CD4-positive, alpha-beta T cell treated with Interleukin-4 for 1 hour (primary cell): ENCODE data around the gene FAM174C.
"Not testable (repeated sequence)": the region's sequence is repeated elsewhere in the genome, so short reads cannot be mapped to it uniquely, and the experiment has no call there.

Experiments used
- DNase-seq, 2 donors: peaks; one replicate each; pipeline ENCODE4 v3.0.0-alpha.2; 2020 to 2022

FAM174C gene

DNA sequence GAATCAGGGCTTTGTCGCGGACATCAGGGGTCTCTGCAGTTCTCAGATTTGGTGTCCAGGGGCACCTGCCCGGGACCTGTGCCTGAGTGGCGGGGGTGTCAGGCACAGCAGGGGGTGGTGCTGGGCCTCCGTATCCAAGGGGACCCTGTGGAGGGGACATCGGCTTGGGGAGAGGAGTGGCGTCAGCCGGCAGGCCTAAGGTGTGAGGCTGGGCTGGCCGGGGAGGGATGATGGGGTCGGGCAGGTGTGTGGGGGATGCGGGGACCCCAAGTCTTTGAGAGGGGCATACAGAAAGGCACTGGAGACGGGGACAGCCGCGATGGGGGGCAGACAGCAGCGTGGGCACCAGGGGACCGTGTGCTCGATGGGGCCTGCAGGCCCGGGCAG, 12.9 kb downstream of the FAM174C start:
- DNase-seq: no peak

DNA sequence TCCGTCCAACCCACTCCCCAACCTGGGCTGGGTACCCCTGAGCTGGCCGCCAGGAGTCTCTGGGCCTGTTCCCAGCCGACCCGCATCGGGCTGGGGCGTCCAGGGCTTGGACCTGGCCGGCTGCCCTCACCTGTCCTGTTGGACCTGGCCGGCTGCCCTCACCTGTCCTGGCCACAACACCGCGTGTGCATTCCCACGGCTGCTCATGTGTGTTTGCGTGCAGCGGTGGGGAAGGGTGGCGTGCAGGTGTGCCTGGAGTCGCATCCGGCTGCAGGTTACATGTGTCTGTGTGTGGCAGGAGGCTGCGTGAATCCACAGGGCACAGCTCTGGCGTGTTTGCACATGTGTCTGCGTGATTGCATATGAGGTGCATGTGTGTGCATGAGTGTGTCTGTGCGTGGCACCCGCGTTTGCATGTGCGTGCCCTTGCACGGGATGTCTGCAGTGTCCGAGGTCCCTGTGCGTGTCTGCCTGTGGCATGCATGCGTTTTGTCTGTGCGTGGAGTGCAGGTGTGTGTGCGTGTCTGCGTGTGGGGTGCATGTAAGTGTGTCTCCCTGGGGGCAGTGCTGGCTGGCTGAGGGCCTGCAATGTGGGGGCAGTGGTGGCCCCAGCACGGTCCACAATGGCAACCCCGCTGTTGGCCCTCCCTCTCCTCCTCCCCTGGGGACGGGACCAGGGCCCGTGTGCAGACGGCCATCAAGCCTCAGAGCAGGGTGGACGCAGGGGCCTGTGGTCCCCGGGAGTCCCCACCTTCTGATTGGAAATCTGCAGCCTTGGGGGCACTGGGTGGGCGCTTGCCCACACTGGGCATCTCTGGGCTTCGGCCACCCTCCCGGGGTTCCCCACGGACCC, 13.7 kb downstream of the FAM174C start:
- DNase-seq: no peak

DNA sequence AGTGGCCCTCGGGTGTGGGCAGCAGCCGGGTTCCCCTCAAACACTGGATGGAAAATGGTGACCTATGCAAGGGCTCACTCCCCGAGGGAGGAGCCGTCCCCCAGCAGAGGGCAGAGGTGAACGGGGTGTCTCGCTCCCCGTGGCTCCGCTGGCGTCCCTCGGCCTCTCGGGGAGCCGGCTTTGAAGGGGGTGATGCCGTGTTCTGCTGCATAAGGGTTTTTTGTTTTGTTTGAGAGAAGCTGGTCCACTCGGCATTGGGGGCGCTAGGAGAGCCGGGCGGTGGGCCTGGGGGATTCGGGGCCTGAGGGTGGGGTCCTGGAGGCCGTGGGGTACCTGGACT, 14.3 kb downstream of the FAM174C start:
- DNase-seq: no peak

DNA sequence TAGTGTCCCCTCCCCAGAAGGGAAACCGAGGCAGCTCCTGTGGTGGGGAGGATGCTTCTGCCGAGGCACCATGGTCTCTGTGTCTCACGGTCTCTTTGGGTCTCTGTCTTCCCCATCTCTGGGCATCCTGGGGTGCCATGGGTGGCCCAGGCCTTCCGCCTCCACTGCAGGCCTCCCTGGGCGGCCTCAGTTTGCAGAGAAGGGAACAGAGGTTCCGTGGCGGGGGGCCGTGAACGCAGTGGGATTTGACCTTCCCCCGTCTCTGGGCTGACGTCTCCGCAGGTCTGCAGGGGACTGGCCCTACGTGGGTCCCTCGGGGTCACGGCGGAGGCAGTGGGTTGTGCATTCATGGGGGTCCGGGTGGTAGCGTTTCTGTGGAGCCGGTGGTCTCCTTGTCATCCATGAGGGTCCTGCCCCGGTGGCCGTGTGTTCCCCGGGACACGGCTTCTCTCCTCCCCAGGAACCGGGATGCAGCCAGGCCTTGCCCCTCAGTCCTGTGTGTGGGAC, 14.9 kb downstream of the FAM174C start:
- no peak for DNase-seq

DNA sequence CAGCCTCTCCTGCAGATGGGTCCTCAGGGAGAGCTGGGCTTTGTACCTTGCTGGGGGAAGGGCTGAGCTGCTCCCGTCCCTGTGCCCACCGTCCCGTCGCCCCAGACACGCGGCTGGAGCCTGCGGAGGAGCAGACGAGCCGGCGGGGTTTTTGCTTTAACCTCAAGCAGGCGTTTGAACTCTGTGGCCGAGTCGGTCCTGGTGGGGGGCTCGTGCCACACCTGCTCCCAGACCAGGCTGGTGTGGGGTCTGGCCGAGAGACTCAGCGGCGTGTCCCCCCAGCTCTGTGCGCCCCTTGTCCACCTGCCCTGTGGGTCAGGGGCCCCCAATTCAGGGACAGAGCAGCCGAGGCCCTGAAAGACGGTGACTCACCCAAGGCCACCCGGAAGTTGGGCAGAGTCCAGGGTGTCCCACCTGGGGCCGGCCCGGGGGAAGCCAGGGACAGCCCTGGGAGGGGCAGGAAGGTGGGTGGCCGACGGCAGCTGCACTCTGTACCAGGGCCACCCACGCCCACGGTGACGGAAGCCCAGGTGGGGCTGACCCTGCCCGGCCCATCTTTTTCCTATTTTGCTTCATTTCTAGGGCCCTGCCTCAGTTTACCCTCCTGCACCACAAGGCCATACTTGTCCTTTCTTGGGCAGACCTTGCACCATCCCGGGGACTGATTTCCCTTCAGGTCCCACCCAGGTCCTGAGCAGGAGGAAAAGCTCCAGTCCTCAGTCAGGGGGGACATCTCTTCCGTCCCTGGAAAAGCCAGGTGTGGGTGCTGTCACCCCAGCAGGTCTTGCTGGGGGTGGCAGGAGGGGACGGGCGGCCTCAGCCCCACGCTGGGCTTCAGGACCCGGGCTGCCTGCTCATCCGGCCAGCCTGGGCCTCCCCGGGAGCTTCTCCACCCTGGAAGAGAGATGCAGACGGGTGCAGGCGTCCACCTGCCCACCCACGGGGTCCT, 15.6 kb downstream of the FAM174C start:
- no peak for DNase-seq

DNA sequence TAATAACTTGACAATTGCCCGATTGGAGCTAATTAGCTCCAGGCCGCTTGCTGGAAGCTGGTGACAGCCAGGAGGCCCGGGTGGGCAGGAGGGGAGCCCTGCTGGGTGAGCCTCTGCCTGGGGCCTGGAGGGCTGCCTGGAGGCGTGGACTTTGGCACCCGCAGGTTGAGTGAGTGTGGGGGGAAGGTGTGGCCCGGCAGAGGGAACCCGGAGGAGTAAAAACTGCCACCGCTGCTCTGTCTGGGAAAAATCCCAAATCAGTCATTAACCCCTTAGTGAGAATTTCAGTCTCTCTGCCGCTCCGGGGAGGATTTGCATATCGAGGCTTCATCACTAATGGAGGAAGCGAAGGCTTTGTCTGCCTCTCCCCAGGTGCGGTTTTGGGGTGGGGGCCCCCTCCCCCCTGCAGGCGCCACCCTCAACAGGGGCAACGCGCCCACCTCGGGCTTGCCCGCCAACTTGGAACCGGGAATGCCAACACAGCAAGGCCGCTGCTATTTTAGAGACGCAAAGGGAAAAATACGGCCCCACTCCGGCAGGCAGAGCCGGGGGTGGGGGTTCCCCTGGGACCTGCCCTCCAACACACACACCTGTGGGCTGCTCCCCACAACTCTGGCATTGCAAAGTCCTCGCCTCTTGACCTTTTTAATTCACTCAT, 16.6 kb downstream of the FAM174C start:
- DNase-seq: no peak

DNA sequence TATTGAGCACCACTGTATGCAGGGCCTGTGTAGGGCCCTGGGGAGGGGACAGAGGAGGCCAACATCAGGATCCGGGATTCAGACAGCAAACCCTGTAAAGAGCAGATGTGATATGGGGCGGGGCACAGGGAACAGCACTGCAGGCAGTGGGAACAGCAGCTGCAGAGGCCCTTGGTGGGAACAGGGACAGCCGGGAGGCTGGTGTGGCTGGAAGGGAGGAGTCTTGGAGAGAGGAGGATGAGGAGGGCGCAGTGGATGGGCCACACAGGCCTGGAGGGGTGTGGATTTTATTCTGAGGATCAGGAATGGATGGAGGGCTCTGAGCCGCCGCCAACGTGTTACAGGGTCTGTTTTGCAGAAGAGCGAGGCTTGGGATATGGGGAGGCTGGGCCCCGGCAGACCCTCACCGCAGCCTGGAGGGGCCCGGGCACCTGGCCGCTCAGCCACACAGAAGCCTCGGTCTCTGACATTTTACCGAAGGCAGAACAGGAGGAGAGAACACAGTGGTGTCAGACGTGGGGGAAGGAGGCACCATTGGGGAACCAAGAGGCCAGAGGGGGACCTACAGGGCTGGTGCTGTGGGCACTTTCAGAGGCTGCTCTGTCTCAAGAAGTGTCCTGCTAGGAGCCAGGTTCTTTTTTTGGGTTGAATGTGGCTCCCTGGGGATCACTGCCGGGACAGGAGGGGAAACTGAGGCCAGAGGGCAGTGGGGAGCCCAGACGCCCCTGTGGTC, 17.3 kb downstream of the FAM174C start:
- DNase-seq: no peak

DNA sequence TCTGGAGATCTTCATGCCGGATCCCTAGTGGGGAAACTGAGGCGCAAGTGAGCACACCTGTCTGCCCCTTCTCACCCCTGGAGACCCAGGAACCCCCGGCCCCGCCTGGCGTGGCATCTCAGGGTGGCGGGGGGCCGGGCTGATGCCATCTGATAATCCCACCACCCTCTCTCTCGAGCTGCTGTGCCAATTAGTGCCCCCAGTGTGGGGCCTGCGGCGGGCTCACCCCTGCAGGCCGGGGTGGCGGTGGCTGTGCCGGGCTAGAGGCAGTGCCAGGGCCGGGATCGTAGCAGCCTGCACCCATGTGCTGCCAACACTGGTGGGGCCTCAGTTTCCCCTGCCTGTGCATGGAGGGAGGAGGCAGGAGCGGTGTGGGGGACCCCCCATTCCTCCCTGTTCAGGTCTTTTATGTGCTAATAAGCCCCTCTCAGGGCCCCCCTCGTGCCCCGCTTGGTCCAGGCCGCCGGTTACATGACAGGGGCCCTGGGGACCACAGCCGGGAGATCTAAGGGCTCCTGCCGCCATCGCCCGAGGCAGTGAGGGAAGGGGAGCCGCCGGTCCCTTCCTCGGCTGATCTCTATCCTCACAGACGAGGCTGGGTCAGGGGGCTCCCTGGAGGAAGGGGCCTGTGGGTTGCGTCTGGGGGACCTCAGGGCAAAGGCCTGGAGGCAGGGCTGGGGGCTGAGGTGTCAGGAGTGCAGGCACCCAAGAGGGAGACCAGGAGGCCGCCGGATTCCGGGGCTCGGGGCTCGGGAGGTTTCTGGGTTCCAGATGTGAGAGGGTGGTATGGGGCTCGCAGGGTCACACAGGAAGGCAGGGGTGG, 18.7 kb downstream of the FAM174C start:
- DNase-seq: no peak

DNA sequence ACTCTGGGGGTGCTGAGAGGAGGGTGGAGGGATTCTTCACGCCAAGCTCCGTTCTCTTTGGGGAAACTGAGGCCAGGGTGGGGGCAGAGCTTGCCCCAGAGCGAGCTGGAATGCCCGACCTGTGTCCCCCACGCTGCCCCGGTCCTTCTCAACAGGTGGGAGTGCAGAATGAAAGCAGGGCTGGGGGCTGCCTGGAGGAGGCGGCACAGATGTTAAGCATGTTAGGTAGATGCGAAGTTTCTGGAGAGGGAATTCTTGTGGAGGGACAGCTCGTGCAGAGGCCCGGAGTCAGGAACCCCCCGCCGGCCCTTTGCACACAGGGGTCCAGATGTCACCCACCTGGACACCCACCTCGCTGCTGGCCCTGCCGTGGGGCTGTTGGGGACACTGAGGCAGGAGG, 19.4 kb downstream of the FAM174C start:
- DNase-seq: no peak

DNA sequence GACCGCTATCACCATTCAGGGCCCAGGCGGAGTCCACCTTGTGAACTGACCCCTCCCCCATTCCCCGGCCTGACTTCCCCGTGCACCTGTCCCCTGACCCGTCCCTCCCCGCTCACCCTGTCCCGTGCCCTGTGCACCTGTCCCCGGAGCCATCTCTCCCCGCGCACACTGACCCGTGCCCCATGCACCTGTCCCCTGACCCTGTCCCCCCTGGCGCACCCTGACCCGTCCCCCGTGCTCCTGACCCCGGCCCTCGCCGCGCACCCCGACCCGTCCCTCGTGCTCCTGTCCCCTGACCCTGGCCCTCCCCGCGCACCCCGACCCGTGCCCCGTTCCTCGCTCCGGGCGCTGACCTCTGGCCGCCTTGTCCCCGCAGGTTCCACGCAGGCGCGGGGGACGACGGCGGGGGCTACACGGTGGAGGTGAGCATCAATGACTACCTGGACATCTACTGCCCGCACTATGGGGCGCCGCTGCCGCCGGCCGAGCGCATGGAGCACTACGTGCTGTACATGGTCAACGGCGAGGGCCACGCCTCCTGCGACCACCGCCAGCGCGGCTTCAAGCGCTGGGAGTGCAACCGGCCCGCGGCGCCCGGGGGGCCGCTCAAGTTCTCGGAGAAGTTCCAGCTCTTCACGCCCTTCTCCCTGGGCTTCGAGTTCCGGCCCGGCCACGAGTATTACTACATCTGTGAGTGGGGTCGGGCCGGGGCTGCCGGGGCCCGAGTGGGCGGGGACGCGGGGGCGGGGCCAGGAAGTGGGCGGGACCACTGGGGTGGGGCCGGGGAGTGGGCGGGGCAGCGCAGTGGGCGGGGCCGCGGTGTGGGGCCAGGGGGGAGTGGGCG, 20.1 kb downstream of the FAM174C start:
- DNase-seq: no peak

DNA sequence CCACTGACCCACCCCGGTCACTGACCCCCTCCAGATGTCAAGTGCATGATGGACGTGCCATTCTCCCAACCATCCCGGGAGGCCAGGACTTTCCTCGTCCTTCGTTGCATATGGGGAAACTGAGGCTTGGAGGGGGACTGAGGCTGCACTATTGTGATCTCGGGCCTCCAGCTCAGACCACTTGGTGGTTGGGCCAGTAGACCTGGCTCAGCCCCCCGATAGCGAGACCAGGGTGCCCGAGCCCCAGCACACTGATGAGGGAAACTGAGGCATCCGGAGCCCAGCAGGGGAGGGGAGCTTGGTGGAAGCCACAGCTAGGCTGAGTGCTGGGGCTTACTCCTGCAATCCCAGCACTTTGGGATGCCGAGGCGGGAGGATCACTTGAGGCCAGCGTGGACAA, 20.7 kb downstream of the FAM174C start:
- DNase-seq: no peak

DNA sequence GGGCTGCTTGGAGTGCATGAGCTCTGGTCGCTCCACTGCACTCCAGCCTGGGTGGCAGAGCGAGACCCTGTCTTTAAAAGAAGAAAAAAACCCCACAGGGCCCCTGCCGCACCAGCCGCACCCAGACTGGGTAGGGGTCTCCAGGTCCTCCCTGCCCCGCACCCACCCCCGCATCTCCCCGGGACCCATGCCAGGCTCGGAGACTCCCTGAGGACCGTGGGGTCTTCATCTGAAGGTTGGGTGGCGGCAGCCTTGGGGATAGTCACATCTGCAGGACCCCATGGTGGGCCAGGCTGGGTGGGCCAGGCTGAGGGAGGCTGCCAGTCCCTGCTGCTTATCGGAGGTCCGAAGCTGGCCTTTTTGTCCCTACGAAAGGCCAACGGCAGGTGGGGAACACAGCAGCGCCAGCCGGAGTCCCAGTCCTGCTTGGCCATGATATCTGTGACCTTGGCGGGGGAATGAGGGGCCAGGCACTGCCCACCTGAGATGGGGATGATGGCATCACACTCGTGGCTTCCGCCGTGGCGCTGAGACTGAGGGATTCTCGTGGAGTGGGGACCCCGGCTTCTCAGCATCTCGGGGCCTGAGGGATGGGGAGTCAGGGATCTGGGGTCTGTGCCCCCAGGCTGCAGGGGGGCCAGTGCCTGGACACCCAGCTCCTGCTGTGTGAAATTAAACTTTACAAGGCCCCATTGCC, 21.4 kb downstream of the FAM174C start:
- no peak for DNase-seq

DNA sequence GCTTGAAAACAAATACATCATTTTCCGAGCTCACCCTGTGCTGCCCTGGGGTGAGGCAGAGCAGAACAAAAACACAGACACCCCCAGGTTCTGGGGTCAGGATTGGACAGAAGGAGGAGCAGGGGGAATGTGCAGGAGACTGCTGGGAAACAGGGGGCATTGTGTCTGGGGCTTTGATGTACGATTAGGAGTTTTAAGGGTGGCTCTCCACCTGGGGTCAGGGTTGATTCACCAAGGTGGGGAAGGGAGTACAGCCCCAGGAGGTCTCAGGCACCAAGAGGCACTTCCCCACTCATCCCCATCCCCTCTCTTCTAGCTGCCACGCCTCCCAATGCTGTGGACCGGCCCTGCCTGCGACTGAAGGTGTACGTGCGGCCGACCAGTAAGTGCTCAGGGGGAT, 22.9 kb downstream of the FAM174C start:
- DNase-seq: no peak

DNA sequence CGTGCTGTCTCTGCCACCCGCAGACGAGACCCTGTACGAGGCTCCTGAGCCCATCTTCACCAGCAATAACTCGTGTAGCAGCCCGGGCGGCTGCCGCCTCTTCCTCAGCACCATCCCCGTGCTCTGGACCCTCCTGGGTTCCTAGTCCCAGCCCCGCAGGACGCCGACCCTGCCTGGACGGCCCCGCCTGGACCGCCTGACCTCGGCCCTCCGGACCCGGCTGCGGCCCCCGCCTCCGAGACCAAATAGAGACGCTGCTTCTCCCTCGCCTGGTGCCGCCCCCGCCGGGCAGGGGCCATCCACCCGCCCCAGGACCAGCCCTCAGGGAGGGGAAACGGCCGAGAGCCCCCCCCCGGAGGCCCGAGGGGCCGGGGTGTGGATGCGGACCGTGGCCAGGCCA, 24.5 kb downstream of the FAM174C start:
- no peak for DNase-seq

DNA sequence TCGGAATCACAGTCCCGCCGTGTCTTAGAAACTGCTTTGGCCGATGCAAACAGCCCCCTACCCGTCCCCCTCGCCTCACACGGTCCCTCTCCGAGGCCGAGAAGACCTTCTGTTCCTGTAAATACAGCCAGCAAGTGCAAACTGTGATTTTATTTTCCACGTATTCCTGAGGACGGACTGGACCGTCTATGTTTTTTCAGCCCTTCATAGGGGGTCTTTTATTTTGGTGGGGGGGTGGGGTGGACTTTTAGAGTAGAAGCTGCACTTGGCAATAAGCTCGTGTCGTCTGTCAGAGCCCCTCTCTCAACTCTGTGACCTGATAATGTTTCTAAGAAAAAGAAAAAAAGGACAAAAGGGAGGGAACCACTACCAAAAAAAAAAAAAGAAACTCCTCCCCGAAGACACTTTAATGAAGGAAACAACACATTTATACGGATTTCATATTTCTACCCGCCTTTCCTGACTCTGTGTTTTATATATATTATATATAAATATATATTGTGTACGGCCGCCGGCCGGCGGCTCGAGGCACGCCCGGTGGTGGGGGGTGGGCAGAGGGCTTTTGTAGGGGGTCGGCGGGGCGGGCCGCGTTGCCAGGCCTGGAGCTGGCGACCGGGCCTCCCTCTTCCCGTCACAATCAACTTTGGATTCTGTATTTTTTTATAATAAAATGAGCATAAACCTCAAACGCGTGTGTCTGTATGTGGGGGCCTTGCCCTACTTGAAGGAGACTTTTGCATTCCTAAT, 25.6 kb downstream of the FAM174C start:
- no peak for DNase-seq

DNA sequence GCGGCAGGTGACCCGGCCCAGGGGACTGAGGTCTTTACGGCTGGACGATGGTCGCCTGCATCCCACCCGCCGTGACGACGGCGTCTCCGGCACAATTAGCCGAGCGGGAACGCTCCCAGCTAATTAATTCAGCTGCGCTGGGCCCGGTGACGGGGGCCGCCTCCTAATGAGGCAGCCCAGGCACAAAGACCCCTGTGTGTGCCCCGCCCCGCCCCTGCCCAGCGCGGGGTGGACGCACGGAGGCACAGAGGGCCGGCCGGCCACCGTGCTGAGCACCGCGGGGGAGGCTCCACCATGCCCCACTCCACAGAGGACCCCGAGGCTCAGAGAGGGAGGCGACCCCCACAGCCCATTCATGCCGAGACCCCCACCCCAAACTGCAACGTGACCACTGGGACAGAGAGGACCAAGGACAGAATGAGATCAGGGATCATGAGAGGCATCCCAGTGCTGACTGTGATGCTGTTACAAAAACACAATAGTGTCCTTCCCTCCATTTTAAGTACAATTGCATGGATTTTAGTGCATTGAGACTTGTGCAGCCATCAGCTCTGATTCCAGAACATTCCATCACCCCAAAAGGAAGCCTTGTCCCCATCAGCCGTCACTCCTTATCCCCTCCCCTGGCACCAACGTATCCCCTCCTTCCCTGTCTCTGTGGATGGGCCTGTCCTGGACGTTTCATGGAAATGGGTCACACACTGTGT, 27.4 kb downstream of the FAM174C start:
- no peak for DNase-seq

DNA sequence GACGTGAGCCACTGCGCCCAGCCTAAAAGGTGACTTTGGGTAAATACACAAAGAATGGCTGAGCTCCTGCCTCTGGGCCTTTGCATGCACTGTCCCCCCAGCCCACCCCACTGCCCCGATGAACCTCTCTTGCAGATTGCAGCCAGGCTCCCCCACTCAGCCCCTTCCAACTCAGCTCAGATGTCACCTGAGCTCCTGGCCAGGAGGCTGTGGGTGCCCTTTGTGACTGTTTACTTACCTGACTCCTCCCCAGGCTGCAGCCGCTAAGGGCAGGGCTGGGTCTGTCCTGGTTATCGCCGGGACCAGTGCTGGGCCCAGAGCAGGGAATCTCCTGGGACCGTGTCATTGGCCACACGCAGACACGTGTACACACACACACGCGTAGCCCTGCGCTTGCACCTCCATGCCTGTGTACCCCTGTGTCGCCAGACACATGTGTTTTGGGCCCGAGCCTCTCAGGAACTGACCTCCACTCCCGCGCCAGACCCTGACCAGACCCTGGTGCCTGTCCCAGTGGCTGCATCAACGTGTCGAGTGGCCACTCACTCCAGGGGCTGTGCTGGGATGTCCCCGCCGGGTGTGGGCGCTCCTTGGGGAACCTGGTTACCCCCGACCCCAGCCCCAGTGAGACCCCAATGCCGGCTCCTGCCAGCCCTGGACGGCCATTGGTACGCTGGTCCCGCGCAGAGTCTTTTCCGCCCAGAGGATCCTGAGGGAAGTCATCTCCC, 29.0 kb downstream of the FAM174C start:
- no peak for DNase-seq

DNA sequence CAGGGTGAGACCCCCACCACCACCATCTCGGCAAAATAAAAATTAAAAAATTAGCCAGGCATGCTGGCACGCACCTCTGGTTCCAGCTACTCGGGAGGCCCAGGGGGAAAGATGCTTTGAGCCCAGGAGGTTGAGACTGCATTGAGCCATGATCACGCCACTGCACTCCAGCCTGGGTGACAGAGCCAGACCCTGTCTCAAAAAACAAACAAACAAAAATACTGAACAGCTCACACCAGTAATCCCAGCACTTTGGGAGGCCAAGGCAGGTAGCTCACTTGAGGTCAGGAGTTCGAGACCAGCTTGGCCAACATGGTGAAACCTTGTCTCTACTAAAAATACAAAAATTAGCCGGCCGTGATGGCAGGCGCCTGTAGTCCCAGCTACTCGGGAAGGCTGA, 30.0 kb downstream of the FAM174C start:
- DNase-seq: not testable (repeated sequence)
